Measurements from ENCODE around the gene TWIST1.

Gene TWIST1

DNA sequence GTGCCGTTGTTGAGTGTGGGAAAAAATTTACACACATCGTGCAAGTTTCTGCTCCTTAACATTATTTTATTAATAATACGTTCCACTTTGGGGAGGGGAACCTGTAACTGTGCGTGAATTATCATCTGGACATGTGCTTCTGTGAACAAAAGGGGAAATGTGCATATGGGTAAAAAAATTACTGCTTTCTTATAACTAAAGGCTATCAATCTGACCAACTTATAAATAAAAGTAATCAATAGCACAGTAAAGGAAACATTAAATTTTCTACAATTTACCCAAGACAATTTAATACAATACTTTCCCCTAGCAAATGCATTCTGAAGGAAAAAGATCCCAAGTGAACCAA lies 4.5 kb downstream of the TWIST1 start:
- DNase-seq (ENCODE audit: low read depth): no peak
- TF ChIP-seq, protein P1, sequence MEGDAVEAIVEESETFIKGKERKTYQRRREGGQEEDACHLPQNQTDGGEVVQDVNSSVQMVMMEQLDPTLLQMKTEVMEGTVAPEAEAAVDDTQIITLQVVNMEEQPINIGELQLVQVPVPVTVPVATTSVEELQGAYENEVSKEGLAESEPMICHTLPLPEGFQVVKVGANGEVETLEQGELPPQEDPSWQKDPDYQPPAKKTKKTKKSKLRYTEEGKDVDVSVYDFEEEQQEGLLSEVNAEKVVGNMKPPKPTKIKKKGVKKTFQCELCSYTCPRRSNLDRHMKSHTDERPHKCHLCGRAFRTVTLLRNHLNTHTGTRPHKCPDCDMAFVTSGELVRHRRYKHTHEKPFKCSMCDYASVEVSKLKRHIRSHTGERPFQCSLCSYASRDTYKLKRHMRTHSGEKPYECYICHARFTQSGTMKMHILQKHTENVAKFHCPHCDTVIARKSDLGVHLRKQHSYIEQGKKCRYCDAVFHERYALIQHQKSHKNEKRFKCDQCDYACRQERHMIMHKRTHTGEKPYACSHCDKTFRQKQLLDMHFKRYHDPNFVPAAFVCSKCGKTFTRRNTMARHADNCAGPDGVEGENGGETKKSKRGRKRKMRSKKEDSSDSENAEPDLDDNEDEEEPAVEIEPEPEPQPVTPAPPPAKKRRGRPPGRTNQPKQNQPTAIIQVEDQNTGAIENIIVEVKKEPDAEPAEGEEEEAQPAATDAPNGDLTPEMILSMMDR (IDR thresholded peaks at IDR 0.05; ENCODE audit: insufficient read depth, low read depth, low read length, missing control alignments): no peak
- no peak overlapping the region for H3K4me3 ChIP-seq (ENCODE audit: low read depth, low read length)

DNA sequence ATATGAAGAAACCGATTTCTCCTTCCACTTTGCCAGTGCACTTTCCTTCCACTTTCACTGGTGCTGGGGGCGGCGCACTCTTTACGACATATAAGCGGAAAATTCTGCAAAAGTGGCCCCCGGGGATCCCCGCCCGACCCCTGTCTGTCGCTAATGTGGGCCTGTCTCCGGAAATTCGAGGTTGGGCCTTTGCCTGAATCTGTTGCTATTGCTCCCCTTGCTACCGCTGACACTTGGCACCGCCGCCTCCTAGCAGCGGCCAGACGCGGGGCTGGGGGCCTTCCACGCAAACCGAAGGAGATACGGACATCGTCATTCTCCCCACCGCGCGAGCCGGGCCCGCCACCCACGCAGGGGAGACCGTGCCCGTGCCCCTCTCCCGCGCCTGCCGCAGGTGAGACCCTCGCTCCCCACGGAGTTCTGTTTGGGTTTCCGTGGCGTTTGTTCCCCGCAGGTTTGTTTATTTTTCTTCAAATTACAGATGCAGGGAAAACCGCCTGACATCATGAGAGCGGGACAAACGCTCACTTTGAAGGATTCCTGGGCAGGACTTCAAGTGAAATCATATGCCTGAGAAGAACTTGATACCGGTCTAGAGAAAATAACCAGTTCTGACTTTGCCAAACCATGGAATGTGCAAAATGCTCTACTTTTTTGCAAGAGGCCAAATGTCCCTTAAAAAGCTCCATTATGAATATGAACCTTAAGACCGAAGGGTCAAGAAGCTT lies 5.0 kb downstream of the TWIST1 start:
- TF ChIP-seq, protein P1 (IDR thresholded peaks at IDR 0.05; ENCODE audit: insufficient read depth, low read depth, low read length, missing control alignments): no peak
- H3K4me3 ChIP-seq (ENCODE audit: low read depth, low read length): no peak overlapping the region
- no peak for DNase-seq (ENCODE audit: low read depth)

DNA sequence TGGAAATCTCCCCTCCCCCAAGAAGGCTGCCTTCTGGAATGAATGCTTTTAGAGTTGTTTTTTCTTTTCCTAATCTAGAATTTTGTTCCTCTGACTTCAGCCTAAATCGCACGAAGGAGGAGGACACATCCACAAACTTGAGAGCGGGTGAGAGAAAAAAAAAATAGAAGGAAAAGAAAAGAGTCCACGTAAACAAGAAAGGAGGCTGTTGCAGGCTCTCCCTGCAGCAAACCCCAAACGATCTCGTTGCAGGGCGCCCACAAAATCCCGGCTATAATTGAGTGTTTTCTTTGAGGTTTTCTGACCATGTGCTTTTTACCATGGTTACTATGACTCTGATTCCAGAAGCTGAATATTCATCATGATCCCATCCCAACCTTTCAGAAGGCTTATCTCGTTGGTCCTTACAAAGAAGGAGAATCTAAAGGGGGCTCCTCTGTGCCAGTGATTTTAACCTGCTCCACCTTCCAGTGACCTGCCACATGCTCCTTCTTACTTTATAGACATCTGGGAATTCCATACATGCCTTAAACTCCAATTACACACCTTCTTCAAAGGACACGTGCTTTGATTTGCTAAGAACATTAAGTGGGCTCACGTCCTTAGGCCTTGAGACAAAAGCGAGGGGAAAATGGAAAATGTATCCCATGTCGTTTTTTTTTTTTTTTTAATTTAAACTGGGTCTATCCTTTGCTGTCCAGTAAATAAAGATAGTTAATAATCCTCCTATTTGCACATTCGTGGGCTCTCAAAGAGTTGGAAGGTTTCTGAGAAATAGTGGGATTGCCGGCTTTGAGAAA lies 5.8 kb downstream of the TWIST1 start:
- H3K4me3 ChIP-seq (ENCODE audit: low read depth, low read length): no peak overlapping the region
- TF ChIP-seq, protein P1 (IDR thresholded peaks at IDR 0.05; ENCODE audit: insufficient read depth, low read depth, low read length, missing control alignments): no peak
- DNase-seq (ENCODE audit: low read depth): no peak

DNA sequence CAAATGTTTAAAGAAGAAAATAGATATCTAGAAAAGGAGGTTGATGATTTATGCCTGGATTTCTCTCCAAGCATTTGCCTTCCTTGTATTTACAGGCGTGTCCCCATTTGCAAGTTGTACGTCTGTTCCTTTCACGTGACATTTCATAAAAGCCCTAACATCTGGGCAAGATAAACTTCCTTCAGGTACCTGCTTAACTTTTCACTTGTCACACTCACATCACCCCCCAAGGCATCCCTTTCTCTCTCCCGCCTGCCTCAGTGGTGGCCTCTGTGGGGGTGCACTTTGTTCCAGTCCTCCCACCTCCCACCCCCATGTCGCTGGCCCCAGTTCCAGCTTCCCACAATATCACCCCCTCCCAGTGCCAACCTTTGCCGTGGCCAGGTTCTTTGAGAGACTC lies 6.7 kb downstream of the TWIST1 start:
- H3K4me3 ChIP-seq (ENCODE audit: low read depth, low read length): no peak overlapping the region
- DNase-seq (ENCODE audit: low read depth): no peak
- TF ChIP-seq, protein P1 (IDR thresholded peaks at IDR 0.05; ENCODE audit: insufficient read depth, low read depth, low read length, missing control alignments): no peak

DNA sequence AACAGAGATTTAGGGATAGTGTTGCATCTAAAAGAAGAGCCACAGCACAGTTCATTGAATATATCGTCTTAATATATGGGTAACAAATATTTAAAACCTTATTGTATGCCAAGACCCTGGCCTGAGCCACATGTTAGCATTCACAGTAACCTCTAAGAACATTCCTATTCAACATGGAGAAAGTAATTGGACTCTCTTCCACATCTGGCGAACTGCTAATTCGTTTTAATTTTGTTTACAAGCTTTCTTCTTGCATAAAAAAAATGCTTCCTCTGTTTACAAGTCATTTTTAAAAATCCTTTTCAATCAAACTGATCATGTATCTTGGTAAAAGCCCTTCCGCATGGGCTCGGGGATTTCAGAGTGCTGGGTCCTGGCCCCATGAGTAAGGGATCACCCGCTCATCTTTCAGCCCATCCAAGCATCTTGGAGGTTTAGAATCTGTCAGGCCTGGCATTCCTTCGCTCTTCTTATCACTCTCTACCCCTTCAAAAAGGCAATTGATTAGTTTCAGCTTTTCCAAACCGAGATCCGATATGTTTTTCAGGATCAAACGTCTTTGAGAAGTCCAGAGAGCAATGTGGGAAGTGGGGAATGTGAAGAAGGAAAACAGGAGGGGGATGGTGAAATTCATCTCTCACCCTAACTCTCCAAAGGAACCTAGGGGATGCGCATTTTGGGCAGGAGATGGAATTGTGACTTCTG lies 7.3 kb downstream of the TWIST1 start:
- DNase-seq (ENCODE audit: low read depth): no peak
- TF ChIP-seq, protein P1 (IDR thresholded peaks at IDR 0.05; ENCODE audit: insufficient read depth, low read depth, low read length, missing control alignments): no peak
- no peak overlapping the region for H3K4me3 ChIP-seq (ENCODE audit: low read depth, low read length)

DNA sequence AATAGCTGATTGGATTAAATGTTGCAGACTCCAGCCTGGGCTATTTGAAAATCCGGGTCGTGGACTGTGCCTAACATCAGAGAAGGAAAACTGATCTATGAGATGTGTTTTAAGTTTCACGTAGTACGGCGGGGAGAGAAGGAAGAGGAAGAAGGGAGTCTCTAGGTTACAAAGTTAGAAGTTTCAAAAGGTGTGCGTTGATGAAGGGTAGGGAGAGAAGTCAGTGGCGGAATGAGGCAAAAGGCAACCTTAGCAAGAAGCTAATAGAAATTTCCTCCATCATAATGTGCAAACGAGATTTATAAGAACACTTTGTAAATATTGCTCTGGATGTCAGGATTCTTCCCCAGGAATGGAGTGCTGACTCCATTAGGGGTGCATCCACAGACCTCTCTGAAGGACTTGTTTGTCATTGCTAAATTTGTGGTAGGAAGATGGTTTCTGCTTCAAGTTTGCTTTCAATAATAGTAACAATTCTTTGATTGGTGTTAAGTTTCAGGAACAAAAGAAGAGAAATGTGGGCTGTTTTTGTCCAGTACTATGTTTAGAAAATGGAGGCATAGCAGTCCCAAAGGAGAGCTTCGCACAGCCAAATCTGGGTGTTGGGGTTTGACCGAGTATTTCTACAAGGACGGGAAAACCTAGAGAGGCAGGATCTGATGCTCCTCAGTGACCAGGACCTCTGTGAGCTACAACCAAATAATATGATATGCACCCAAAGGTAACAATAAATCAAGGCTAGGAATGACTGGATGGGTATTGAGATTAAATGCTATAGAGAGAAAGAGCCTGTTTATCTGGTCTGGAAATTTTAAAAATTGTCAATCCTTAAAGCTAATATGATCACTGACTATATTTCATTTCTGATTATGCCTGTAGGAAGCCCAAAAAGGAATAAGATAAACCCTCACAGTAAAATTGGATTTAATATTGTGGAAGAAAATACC lies 8.2 kb downstream of the TWIST1 start:
- TF ChIP-seq, protein P1 (IDR thresholded peaks at IDR 0.05; ENCODE audit: insufficient read depth, low read depth, low read length, missing control alignments): no peak
- no peak for DNase-seq (ENCODE audit: low read depth)
- H3K4me3 ChIP-seq (ENCODE audit: low read depth, low read length): no peak overlapping the region
